Measurements from ENCODE around the gene LRRFIP1. TPM values are rescaled to one million over a fixed set of nuclear protein-coding genes. Genes with fewer than 3 reads are reported as not detected.

The LRRFIP1 gene
- total and polyA plus RNA-seq, 2 donors (not counting 3 experiments of a cell fraction or from before 2014, with no cell fraction given): 39.2 to 179 TPM

- H3K4me1 ChIP-seq (ENCODE audit: control insufficient read depth, extremely low read depth, insufficient read depth, low read length): no peaks in the 10 kb centered on the region
- H3K9me3 ChIP-seq (replicated peaks; ENCODE audit: control insufficient read depth, insufficient read depth, low read length): no peaks in the 10 kb centered on the region
- no peaks in the 10 kb centered on the region for H3K36me3 ChIP-seq (ENCODE audit: control insufficient read depth in 2 of 2, extremely low read depth in 1 of 2, insufficient read depth in 2 of 2, low read length in 2 of 2)
- no peak overlapping the region for H2AFZ ChIP-seq (ENCODE audit: low read depth, low read length)
- intact Hi-C loops (cut with micrococcal nuclease) (no loop called here), dilution Hi-C loops (cut with MboI; ENCODE audit: extremely low pct_ligation_motif_present, low sequenced_read_pairs) (no loop called here)
- POLR2A ChIA-PET: no interaction called here
- no peak overlapping the region for H3K4me2 ChIP-seq (ENCODE audit: insufficient read depth, low read length)
- DNase-seq (ENCODE audit: low read depth, low spot score) (no peak), FAIRE-seq (no peak)
- no peaks in the 10 kb centered on the region for H3K79me2 ChIP-seq (ENCODE audit: control insufficient read depth, insufficient read depth, low read length)
- no peaks in the 10 kb centered on the region for H3K9me1 ChIP-seq (replicated peaks; ENCODE audit: control insufficient read depth, extremely low read depth, insufficient read depth, low read length)
- TF ChIP-seq FOS (IDR thresholded peaks at IDR 0.05; ENCODE audit: borderline replicate concordance, insufficient read depth, low read length) (no peak), MAX (IDR thresholded peaks at IDR 0.05; ENCODE audit: insufficient read depth, insufficient read length) (no peak)
- H3K27me3 ChIP-seq (ENCODE audit: control insufficient read depth in 2 of 2, insufficient read depth in 2 of 2, low read length in 2 of 2): no peaks in the 10 kb centered on the region
- H4K20me1 ChIP-seq (replicated peaks; ENCODE audit: control insufficient read depth, extremely low read depth, insufficient read depth, low read length): no peaks in the 10 kb centered on the region
- CTCF ChIA-PET: interaction anchor here (1.0 to 2.1 kb wide), 4 partner anchors 13 to 85 kb away, joined by 3 to 8 read pairs (median 4); no protein-coding TSS in a partner anchor
- H3K27ac ChIP-seq (ENCODE audit: insufficient read depth, low read depth, low read length): no peak overlapping the region
- no peak overlapping the region for H3K4me3 ChIP-seq (replicated peaks in 1 of 3; ENCODE audit: insufficient read depth in 1 of 3, low read depth in 1 of 3, low read length in 3 of 3)
- BruUV-seq (replicated peaks): no TSS peak
- H3K9ac ChIP-seq (replicated peaks; ENCODE audit: extremely low read depth, insufficient read depth, low read length): no peak overlapping the region
Measured at GRCh38 chr2:237660381-237660900, 33.1 kb downstream of the LRRFIP1 start.

- Histone ChIP-seq H3K36me3 (ENCODE audit: control insufficient read depth in 2 of 2, extremely low read depth in 1 of 2, insufficient read depth in 2 of 2, low read length in 2 of 2) (no peaks in the 10 kb centered on the region), H3K27me3 (ENCODE audit: control insufficient read depth in 2 of 2, insufficient read depth in 2 of 2, low read length in 2 of 2) (no peaks in the 10 kb centered on the region), H3K79me2 (ENCODE audit: control insufficient read depth, insufficient read depth, low read length) (no peaks in the 10 kb centered on the region), H2AFZ (ENCODE audit: low read depth, low read length) (no peak overlapping the region), H3K4me3 (replicated peaks in 1 of 3; ENCODE audit: insufficient read depth in 1 of 3, low read depth in 1 of 3, low read length in 3 of 3) (no peak overlapping the region), H3K9me1 (replicated peaks; ENCODE audit: control insufficient read depth, extremely low read depth, insufficient read depth, low read length) (no peaks in the 10 kb centered on the region), H3K4me1 (ENCODE audit: control insufficient read depth, extremely low read depth, insufficient read depth, low read length) (no peaks in the 10 kb centered on the region), H3K9ac (replicated peaks; ENCODE audit: extremely low read depth, insufficient read depth, low read length) (no peak overlapping the region), H4K20me1 (replicated peaks; ENCODE audit: control insufficient read depth, extremely low read depth, insufficient read depth, low read length) (no peaks in the 10 kb centered on the region), H3K4me2 (ENCODE audit: insufficient read depth, low read length) (no peak overlapping the region), H3K27ac (ENCODE audit: insufficient read depth, low read depth, low read length) (no peak overlapping the region), H3K9me3 (replicated peaks; ENCODE audit: control insufficient read depth, insufficient read depth, low read length) (no peaks in the 10 kb centered on the region)
- BruUV-seq (replicated peaks): no TSS peak
- ChIA-PET POLR2A (no interaction called here), CTCF (interaction anchor here (1.1 to 2.1 kb wide), 3 partner anchors 12 to 57 kb away, joined by 3 to 8 read pairs (median 3); no protein-coding TSS in a partner anchor)
- intact Hi-C loops (cut with micrococcal nuclease) (no loop called here), dilution Hi-C loops (cut with MboI; ENCODE audit: extremely low pct_ligation_motif_present, low sequenced_read_pairs) (no loop called here)
- FAIRE-seq: no peak
- no peak for DNase-seq (ENCODE audit: low read depth, low spot score)
- TF ChIP-seq MAX (IDR thresholded peaks at IDR 0.05; ENCODE audit: insufficient read depth, insufficient read length) (no peak), CTCF (IDR thresholded peaks at IDR 0.05; ENCODE audit: extremely low read depth in 1 of 2, insufficient read depth in 1 of 2, low read depth in 1 of 2, low read length in 2 of 2) (no peak), GATA2 (IDR thresholded peaks at IDR 0.05; ENCODE audit: insufficient read depth, insufficient read length, low read depth, low read length) (no peak), EZH2 (IDR thresholded peaks at IDR 0.05; ENCODE audit: borderline replicate concordance, low read depth, low read length, severe bottlenecking) (no peak), POLR2AphosphoS5 (IDR thresholded peaks at IDR 0.05; ENCODE audit: insufficient read depth, low read depth, low read length) (no peak), FOS (IDR thresholded peaks at IDR 0.05; ENCODE audit: borderline replicate concordance, insufficient read depth, low read length) (no peak), POLR2A (IDR thresholded peaks at IDR 0.05; ENCODE audit: low read depth, low read length) (no peak), MYC (IDR thresholded peaks at IDR 0.05; ENCODE audit: low read depth, low read length) (no peak), JUN (IDR thresholded peaks at IDR 0.05; ENCODE audit: borderline replicate concordance, insufficient read depth, insufficient read length, low read depth) (no peak)
Measured at GRCh38 chr2:237661270-237661669, 33.9 kb downstream of the LRRFIP1 start.

All from endothelial cell of umbilical vein (primary cell).